ENCODE data around the gene USE1.

USE1 gene

DNA sequence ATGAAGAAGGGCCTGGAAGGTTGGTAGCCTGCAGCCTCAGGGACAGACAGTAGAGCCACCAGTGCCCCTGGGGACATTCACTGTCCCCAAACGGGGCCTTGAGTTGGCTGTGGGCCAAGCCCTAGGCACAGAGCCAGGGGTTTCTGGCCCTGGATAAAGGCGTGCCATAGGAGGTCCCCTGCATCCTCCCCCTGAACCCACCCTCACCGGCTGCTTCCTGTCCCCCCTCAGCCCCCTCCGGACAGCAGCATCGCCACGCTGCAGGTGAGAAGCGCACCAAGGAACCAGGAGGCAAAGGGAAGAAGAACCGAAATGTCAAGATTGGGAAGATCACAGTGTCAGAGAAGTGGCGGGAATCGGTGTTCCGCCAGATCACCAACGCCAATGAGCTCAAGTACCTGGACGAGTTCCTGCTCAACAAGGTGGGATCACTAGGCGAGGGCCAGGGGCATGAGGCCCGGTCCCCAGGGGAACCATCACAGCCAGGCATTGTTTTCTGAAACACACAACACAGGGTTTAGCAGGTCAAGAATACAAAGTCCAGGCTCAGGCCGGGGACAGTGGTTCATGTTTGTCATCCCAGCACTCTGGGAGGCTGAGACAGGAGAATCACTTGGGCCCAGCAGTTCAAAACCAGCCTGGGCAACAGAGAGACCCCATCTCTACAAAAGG, 14.6 kb upstream of the USE1 start:
- Histone ChIP-seq H3K4me1 (ENCODE audit: low read length) (no peaks in the 10 kb centered on the region), H3K9ac (ENCODE audit: low read length) (no peak overlapping the region), H3K9me3 (replicated peaks; ENCODE audit: insufficient read depth, low read length) (no peaks in the 10 kb centered on the region), H4K20me1 (ENCODE audit: insufficient read depth, low read length) (no peaks in the 10 kb centered on the region), H3K4me3 (ENCODE audit: low read length) (no peak overlapping the region), H3K36me3 (replicated peaks; ENCODE audit: insufficient read depth, low read length) (no peaks in the 10 kb centered on the region), H3F3A (ENCODE audit: insufficient read depth, low read length) (no peaks in the 10 kb centered on the region), H3K9me2 (replicated peaks; ENCODE audit: insufficient read depth, low read length) (no peaks in the 10 kb centered on the region), H2AFZ (ENCODE audit: low read length) (no peak overlapping the region), H3K27me3 (replicated peaks; ENCODE audit: insufficient read depth, low read length) (no peaks in the 10 kb centered on the region), H3K4me2 (ENCODE audit: low read depth, low read length) (no peak overlapping the region), H3K79me2 (ENCODE audit: low read length) (no peaks in the 10 kb centered on the region), H3K27ac (ENCODE audit: low read length) (no peak overlapping the region)
- DNase-seq = no peak
- no peak for TF ChIP-seq EZH2phosphoT487 (IDR thresholded peaks at IDR 0.05; ENCODE audit: low read length)
- TF ChIP-seq, protein P1, sequence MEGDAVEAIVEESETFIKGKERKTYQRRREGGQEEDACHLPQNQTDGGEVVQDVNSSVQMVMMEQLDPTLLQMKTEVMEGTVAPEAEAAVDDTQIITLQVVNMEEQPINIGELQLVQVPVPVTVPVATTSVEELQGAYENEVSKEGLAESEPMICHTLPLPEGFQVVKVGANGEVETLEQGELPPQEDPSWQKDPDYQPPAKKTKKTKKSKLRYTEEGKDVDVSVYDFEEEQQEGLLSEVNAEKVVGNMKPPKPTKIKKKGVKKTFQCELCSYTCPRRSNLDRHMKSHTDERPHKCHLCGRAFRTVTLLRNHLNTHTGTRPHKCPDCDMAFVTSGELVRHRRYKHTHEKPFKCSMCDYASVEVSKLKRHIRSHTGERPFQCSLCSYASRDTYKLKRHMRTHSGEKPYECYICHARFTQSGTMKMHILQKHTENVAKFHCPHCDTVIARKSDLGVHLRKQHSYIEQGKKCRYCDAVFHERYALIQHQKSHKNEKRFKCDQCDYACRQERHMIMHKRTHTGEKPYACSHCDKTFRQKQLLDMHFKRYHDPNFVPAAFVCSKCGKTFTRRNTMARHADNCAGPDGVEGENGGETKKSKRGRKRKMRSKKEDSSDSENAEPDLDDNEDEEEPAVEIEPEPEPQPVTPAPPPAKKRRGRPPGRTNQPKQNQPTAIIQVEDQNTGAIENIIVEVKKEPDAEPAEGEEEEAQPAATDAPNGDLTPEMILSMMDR (IDR thresholded peaks at IDR 0.05; ENCODE audit: low read length) = no peak
- TF ChIP-seq EZH2 (optimal IDR thresholded peaks at IDR 0.05; ENCODE audit: low read depth, low read length) = no peak

GRCh38 chr19:17202249-17202648, 12.9 kb upstream of the USE1 start:
- H3K79me2 ChIP-seq (ENCODE audit: low read length) = no peaks in the 10 kb centered on the region
- no peaks in the 10 kb centered on the region for H3K9me3 ChIP-seq (replicated peaks; ENCODE audit: insufficient read depth, low read length)
- no peaks in the 10 kb centered on the region for H3F3A ChIP-seq (ENCODE audit: insufficient read depth, low read length)
- no peak overlapping the region for H3K9ac ChIP-seq (ENCODE audit: low read length)
- H3K27ac ChIP-seq (ENCODE audit: low read length) = no peak overlapping the region
- no peaks in the 10 kb centered on the region for H3K9me2 ChIP-seq (replicated peaks; ENCODE audit: insufficient read depth, low read length)
- H3K36me3 ChIP-seq (replicated peaks; ENCODE audit: insufficient read depth, low read length) = no peaks in the 10 kb centered on the region
- no peaks in the 10 kb centered on the region for H3K4me1 ChIP-seq (ENCODE audit: low read length)
- no peak overlapping the region for H2AFZ ChIP-seq (ENCODE audit: low read length)
- no peak overlapping the region for H3K4me3 ChIP-seq (ENCODE audit: low read length)
- no peaks in the 10 kb centered on the region for H3K27me3 ChIP-seq (replicated peaks; ENCODE audit: insufficient read depth, low read length)
- no peak overlapping the region for H3K4me2 ChIP-seq (ENCODE audit: low read depth, low read length)
- no peak for TF ChIP-seq EZH2phosphoT487 (IDR thresholded peaks at IDR 0.05; ENCODE audit: low read length)
- TF ChIP-seq EZH2 (optimal IDR thresholded peaks at IDR 0.05; ENCODE audit: low read depth, low read length) = no peak
- TF ChIP-seq, protein P1 (IDR thresholded peaks at IDR 0.05; ENCODE audit: low read length) = no peak
- no peaks in the 10 kb centered on the region for H4K20me1 ChIP-seq (ENCODE audit: insufficient read depth, low read length)
- no peak for DNase-seq

GRCh38 chr19:17202713-17203112, 12.4 kb upstream of the USE1 start:
- Histone ChIP-seq H3K79me2 (ENCODE audit: low read length) (no peaks in the 10 kb centered on the region), H3K4me2 (ENCODE audit: low read depth, low read length) (no peak overlapping the region), H3K9me3 (replicated peaks; ENCODE audit: insufficient read depth, low read length) (no peaks in the 10 kb centered on the region), H3F3A (ENCODE audit: insufficient read depth, low read length) (no peaks in the 10 kb centered on the region), H3K27ac (ENCODE audit: low read length) (no peak overlapping the region), H4K20me1 (ENCODE audit: insufficient read depth, low read length) (no peaks in the 10 kb centered on the region), H3K9me2 (replicated peaks; ENCODE audit: insufficient read depth, low read length) (no peaks in the 10 kb centered on the region), H3K27me3 (replicated peaks; ENCODE audit: insufficient read depth, low read length) (no peaks in the 10 kb centered on the region), H3K4me3 (ENCODE audit: low read length) (no peak overlapping the region), H3K36me3 (replicated peaks; ENCODE audit: insufficient read depth, low read length) (no peaks in the 10 kb centered on the region), H3K9ac (ENCODE audit: low read length) (no peak overlapping the region), H3K4me1 (ENCODE audit: low read length) (no peaks in the 10 kb centered on the region), H2AFZ (ENCODE audit: low read length) (no peak overlapping the region)
- no peak for TF ChIP-seq EZH2 (optimal IDR thresholded peaks at IDR 0.05; ENCODE audit: low read depth, low read length)
- no peak for TF ChIP-seq EZH2phosphoT487 (IDR thresholded peaks at IDR 0.05; ENCODE audit: low read length)
- TF ChIP-seq, protein P1 (IDR thresholded peaks at IDR 0.05; ENCODE audit: low read length) = no peak
- no peak for DNase-seq

Data from MM.1S (cell line).